Measurements from ENCODE around the gene PAQR7.

- TF ChIP-seq, protein P1, sequence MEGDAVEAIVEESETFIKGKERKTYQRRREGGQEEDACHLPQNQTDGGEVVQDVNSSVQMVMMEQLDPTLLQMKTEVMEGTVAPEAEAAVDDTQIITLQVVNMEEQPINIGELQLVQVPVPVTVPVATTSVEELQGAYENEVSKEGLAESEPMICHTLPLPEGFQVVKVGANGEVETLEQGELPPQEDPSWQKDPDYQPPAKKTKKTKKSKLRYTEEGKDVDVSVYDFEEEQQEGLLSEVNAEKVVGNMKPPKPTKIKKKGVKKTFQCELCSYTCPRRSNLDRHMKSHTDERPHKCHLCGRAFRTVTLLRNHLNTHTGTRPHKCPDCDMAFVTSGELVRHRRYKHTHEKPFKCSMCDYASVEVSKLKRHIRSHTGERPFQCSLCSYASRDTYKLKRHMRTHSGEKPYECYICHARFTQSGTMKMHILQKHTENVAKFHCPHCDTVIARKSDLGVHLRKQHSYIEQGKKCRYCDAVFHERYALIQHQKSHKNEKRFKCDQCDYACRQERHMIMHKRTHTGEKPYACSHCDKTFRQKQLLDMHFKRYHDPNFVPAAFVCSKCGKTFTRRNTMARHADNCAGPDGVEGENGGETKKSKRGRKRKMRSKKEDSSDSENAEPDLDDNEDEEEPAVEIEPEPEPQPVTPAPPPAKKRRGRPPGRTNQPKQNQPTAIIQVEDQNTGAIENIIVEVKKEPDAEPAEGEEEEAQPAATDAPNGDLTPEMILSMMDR (conservative IDR thresholded peaks at IDR 0.05; ENCODE audit: low read length), result no peak
- no peak for TF ChIP-seq EZH2phosphoT487 (IDR thresholded peaks at IDR 0.05; ENCODE audit: borderline replicate concordance, low read depth, low read length)
Measured at GRCh38 chr1:25815208-25816111, 60.0 kb downstream of the PAQR7 start.

All from OCI-LY7 (cell line).